ENCODE results near the gene C2orf72. TPM values are rescaled to one million over a fixed set of nuclear protein-coding genes. Genes with fewer than 3 reads are reported as not detected.

C2orf72 gene
- total and polyA plus RNA-seq, 10 of the 15 experiments (the other 5 are each of a cell fraction or from before 2014, with no cell fraction given) = under 0.01 to 0.29 (median 0.10) TPM; not detected in 6

DNA sequence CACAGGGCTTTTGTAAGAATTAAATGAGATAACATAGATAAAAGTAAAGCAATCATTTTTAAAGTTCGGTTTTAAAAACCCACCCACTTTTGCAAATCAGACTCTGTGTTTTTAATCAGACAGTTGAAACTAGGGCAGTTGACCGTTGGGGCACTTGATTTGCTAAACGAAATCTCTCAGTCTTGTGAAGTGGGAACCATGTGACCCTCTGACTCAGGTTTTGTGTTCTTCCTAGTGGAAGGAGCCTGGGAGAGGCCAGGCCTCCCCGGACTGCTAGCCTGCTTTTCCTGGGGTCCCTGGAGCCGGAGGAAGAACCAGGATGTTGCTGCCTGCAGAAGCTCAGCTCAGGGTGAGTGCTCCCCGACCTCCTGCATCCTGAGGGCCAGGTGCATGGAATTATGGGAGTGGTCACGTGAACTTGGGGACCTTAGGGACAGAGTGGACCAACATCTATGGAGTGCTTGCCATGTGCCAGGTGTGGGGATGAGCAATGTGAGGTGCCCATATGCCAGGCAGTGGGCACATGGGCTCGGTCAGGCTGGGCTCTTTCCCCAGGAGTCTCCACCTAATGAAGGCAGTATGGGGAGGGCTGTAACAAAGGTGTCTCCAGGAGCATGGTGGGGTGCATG is 3.9 kb downstream of the C2orf72 start:
- Histone ChIP-seq H4K20me1 (ENCODE audit: control insufficient read depth, insufficient read depth) (no peaks in the 10 kb centered on the region), H3K4me3 (no peak overlapping the region), H2AFZ (ENCODE audit: control insufficient read depth, low read depth, low read length) (no peak overlapping the region), H3K4me2 (ENCODE audit: control insufficient read depth, insufficient read depth) (no peak overlapping the region), H3K36me3 (ENCODE audit: control insufficient read depth in 2 of 2, insufficient read depth in 2 of 2, low read length in 1 of 2) (no peaks in the 10 kb centered on the region), H3K9me3 (replicated peaks; ENCODE audit: control insufficient read depth, insufficient read depth, low read length) (no peaks in the 10 kb centered on the region), H3K9ac (ENCODE audit: control insufficient read depth, insufficient read depth, low read length) (no peak overlapping the region), H3K79me2 (ENCODE audit: control insufficient read depth, insufficient read depth, low read length) (no peaks in the 10 kb centered on the region), H3K4me1 (ENCODE audit: control insufficient read depth, insufficient read depth, low read length) (no peaks in the 10 kb centered on the region), H3K27me3 (replicated peaks in 1 of 2; ENCODE audit: control insufficient read depth in 2 of 2, insufficient read depth in 2 of 2, low read length in 1 of 2) (peaks cover 10% of the 10 kb centered on the region in 2 experiments; a peak in 3 of 4 replicates), H3K27ac (ENCODE audit: control insufficient read depth, insufficient read depth) (no peak overlapping the region)
- intact Hi-C loops (cut with micrococcal nuclease; ENCODE audit: unreplicated experiment) = no loop called here
- CTCF ChIA-PET = interaction anchor here (1.0 to 2.2 kb wide), 3 partner anchors 7 to 12 kb away, joined by 3 to 12 read pairs (median 4); no protein-coding TSS in a partner anchor
- WGBS (ENCODE audit: insufficient coverage, insufficient replicate concordance, low lambda C conversion rate, missing lambda C conversion rate) = 22% methylated on average over 8 of the region's 8 CpGs
- ATAC-seq (no peak), DNase-seq (ENCODE audit: low read depth, low spot score) (no peak), FAIRE-seq (no peak)
- POLR2A ChIA-PET = no interaction called here
- BruUV-seq (replicated peaks) = no TSS peak
- RAD21 ChIA-PET (ENCODE audit: unreplicated experiment) = interaction anchor here (1.1 kb wide), 1 partner anchor 11 kb away, joined by 3 read pairs; no protein-coding TSS in a partner anchor
- SMC1A ChIA-PET (ENCODE audit: uncharacterized antibody, unreplicated experiment) = no interaction called here
- in situ Hi-C loops (cut with MboI) = no loop called here
- TF ChIP-seq, protein P1, sequence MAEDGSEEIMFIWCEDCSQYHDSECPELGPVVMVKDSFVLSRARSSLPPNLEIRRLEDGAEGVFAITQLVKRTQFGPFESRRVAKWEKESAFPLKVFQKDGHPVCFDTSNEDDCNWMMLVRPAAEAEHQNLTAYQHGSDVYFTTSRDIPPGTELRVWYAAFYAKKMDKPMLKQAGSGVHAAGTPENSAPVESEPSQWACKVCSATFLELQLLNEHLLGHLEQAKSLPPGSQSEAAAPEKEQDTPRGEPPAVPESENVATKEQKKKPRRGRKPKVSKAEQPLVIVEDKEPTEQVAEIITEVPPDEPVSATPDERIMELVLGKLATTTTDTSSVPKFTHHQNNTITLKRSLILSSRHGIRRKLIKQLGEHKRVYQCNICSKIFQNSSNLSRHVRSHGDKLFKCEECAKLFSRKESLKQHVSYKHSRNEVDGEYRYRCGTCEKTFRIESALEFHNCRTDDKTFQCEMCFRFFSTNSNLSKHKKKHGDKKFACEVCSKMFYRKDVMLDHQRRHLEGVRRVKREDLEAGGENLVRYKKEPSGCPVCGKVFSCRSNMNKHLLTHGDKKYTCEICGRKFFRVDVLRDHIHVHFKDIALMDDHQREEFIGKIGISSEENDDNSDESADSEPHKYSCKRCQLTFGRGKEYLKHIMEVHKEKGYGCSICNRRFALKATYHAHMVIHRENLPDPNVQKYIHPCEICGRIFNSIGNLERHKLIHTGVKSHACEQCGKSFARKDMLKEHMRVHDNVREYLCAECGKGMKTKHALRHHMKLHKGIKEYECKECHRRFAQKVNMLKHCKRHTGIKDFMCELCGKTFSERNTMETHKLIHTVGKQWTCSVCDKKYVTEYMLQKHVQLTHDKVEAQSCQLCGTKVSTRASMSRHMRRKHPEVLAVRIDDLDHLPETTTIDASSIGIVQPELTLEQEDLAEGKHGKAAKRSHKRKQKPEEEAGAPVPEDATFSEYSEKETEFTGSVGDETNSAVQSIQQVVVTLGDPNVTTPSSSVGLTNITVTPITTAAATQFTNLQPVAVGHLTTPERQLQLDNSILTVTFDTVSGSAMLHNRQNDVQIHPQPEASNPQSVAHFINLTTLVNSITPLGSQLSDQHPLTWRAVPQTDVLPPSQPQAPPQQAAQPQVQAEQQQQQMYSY (CRISPR knock-in tag; IDR thresholded peaks at IDR 0.05) = no peak
- TF ChIP-seq TCF3 (IDR thresholded peaks at IDR 0.05; ENCODE audit: borderline replicate concordance, insufficient read depth, low read depth, low read length) (no peak), EED (IDR thresholded peaks at IDR 0.05; ENCODE audit: low read depth) (no peak), BACH1 (IDR thresholded peaks at IDR 0.05; ENCODE audit: borderline replicate concordance) (no peak; the same call in 1 of the 2 replicates), ZBED1 (IDR thresholded peaks at IDR 0.05; ENCODE audit: borderline replicate concordance) (no peak), USF1 (IDR thresholded peaks at IDR 0.05; ENCODE audit: borderline replicate concordance, extremely low read length, insufficient read depth, low read depth, low read length) (no peak), IKZF1 (conservative IDR thresholded peaks at IDR 0.05) (no peak), PAX5 (IDR thresholded peaks at IDR 0.05; ENCODE audit: borderline replicate concordance, low read depth, low read length) (no peak), ZNF24 (IDR thresholded peaks at IDR 0.05) (no peak), POLR2AphosphoS2 (IDR thresholded peaks at IDR 0.05; ENCODE audit: low read depth, low read length) (no peak), SMAD1 (IDR thresholded peaks at IDR 0.05; ENCODE audit: low read depth, partially characterized antibody) (no peak), NFXL1 (IDR thresholded peaks at IDR 0.05; ENCODE audit: borderline replicate concordance) (no peak), NKRF (conservative IDR thresholded peaks at IDR 0.05) (no peak), RELA (IDR thresholded peaks at IDR 0.05; ENCODE audit: borderline replicate concordance, partially characterized antibody) (no peak)
- TF ChIP-seq, protein P2, sequence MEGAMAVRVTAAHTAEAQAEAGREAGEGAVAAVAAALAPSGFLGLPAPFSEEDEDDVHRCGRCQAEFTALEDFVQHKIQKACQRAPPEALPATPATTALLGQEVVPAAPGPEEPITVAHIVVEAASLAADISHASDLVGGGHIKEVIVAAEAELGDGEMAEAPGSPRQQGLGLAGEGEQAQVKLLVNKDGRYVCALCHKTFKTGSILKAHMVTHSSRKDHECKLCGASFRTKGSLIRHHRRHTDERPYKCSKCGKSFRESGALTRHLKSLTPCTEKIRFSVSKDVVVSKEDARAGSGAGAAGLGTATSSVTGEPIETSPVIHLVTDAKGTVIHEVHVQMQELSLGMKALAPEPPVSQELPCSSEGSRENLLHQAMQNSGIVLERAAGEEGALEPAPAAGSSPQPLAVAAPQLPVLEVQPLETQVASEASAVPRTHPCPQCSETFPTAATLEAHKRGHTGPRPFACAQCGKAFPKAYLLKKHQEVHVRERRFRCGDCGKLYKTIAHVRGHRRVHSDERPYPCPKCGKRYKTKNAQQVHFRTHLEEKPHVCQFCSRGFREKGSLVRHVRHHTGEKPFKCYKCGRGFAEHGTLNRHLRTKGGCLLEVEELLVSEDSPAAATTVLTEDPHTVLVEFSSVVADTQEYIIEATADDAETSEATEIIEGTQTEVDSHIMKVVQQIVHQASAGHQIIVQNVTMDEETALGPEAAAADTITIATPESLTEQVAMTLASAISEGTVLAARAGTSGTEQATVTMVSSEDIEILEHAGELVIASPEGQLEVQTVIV (IDR thresholded peaks at IDR 0.05; ENCODE audit: borderline replicate concordance, partially characterized antibody) = no peak

Measured in GM12878 (cell line).